H1 (cell line): Measurements from ENCODE around the gene ITPRIPL2. TPM values are rescaled to one million over a fixed set of nuclear protein-coding genes. Genes with fewer than 3 reads are reported as not detected.

Experiments used
- ATF2 ChIP-seq: IDR thresholded peaks from 2 replicates; pipeline ENCODE4 v1.6.1; 2012; ENCODE audit warnings: low read length, inconsistent platforms
- BCL11A ChIP-seq, 2 experiments: IDR thresholded peaks; one replicate each; pipeline ENCODE4 v1.6.1; 2011; ENCODE audit warnings: low read depth in 2 of 2, low read length in 2 of 2, mild to moderate bottlenecking in 2 of 2
- EP300 ChIP-seq, 2 experiments: IDR thresholded peaks; 1 replicate in 1 of 2; 2 replicates in 1 of 2; pipeline ENCODE4 v1.6.1; 2011 to 2012; ENCODE audit warnings: low read depth in 2 of 2, low read length in 2 of 2, mild to moderate bottlenecking in 2 of 2, borderline replicate concordance in 1 of 2, inconsistent platforms in 1 of 2, moderate library complexity in 1 of 2
- NANOG ChIP-seq: IDR thresholded peaks from 2 replicates; pipeline ENCODE4 v1.6.1; 2011; ENCODE audit warnings: low read length, low read depth, mild to moderate bottlenecking, inconsistent platforms; ENCODE audit not compliant: insufficient read depth, poor library complexity, severe bottlenecking
- RXRA ChIP-seq: IDR thresholded peaks from 2 replicates; pipeline ENCODE4 v1.6.1; 2011; ENCODE audit warnings: low read depth, mild to moderate bottlenecking, low read length, moderate library complexity; ENCODE audit not compliant: insufficient read depth
- polyA plus RNA-seq, 7 experiments: library from polyadenylated mRNA; depleted of rRNA in 3 of 7; stranded (reverse) in 5 of 7; unstranded in 2 of 7; fragments of >200 nt in 5 of 7; fragments of 200-250 nt in 2 of 7; gene quantifications; 1 replicate in 5 of 7; 2 replicates in 1 of 7; 4 replicates in 1 of 7; pipeline versions ENCODE4 v1.2.1 to v1.2.3, GENCODE V29; 2011 to 2013; ENCODE audit warnings: missing spikeins in 2 of 7, mixed read lengths in 2 of 7
- total RNA-seq: library from RNA; stranded (reverse); fragmentation: NEBNext Ultra II Directional; extraction: Animal tissue kit (Norgen Biotek cat#: 25700); gene quantifications from 2 replicates; pipeline ENCODE4 v1.2.1, GENCODE V29; 2021
- TF ChIP-seq, protein P1 (sequence below): fragments of 300-600 bp; sonication (generic); IDR thresholded peaks from 2 replicates; pipeline ENCODE4 v1.7.1; 2012; ENCODE audit warnings: low read length, moderate library complexity, mild to moderate bottlenecking, inconsistent platforms; ENCODE audit not compliant: insufficient replicate concordance

ITPRIPL2 gene
- total and polyA plus RNA-seq, 2 of the 8 experiments (the other 6 are each of a cell fraction or from before 2014, with no cell fraction given) = 1.1 to 3.4 TPM

DNA sequence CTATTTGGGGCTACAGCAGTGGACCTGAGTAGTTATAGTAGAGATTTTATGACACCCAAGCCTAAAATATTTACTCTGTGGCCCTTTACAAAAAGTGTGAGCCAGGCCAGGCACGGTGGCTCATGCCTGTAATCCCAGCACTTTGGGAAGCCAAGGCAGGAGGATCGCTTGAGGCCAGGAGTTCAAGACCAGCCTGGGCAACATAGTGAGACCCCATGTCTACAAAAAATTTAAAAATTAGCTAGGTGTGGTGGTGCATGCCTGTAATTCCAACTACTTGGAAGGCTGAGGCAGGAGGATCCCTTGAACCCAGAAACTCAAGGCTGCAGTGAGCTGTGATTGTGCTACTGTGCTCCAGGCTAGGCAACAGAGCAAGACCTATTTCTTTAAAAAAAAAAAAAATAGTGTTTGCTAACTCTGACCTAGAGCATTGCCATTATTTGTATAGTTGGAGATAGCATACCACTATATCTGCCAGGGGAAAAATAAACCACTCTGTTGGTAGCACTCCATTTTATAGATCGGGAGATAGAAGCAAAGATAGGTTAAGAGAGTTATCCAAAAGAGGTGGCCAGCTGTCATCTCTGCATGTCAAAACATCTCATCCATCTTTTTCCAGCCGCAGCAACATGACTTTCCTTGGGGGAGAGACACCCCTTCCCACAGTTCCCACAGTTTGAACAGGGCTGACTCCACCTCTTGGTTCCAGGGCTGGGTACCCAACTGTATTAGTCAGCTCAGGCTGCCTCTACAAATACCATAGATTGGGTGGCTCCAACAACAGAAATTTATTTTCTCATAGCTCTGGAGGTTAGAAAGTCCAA, 3.0 kb upstream of the ITPRIPL2 start (continued):
- TF ChIP-seq, protein P1, sequence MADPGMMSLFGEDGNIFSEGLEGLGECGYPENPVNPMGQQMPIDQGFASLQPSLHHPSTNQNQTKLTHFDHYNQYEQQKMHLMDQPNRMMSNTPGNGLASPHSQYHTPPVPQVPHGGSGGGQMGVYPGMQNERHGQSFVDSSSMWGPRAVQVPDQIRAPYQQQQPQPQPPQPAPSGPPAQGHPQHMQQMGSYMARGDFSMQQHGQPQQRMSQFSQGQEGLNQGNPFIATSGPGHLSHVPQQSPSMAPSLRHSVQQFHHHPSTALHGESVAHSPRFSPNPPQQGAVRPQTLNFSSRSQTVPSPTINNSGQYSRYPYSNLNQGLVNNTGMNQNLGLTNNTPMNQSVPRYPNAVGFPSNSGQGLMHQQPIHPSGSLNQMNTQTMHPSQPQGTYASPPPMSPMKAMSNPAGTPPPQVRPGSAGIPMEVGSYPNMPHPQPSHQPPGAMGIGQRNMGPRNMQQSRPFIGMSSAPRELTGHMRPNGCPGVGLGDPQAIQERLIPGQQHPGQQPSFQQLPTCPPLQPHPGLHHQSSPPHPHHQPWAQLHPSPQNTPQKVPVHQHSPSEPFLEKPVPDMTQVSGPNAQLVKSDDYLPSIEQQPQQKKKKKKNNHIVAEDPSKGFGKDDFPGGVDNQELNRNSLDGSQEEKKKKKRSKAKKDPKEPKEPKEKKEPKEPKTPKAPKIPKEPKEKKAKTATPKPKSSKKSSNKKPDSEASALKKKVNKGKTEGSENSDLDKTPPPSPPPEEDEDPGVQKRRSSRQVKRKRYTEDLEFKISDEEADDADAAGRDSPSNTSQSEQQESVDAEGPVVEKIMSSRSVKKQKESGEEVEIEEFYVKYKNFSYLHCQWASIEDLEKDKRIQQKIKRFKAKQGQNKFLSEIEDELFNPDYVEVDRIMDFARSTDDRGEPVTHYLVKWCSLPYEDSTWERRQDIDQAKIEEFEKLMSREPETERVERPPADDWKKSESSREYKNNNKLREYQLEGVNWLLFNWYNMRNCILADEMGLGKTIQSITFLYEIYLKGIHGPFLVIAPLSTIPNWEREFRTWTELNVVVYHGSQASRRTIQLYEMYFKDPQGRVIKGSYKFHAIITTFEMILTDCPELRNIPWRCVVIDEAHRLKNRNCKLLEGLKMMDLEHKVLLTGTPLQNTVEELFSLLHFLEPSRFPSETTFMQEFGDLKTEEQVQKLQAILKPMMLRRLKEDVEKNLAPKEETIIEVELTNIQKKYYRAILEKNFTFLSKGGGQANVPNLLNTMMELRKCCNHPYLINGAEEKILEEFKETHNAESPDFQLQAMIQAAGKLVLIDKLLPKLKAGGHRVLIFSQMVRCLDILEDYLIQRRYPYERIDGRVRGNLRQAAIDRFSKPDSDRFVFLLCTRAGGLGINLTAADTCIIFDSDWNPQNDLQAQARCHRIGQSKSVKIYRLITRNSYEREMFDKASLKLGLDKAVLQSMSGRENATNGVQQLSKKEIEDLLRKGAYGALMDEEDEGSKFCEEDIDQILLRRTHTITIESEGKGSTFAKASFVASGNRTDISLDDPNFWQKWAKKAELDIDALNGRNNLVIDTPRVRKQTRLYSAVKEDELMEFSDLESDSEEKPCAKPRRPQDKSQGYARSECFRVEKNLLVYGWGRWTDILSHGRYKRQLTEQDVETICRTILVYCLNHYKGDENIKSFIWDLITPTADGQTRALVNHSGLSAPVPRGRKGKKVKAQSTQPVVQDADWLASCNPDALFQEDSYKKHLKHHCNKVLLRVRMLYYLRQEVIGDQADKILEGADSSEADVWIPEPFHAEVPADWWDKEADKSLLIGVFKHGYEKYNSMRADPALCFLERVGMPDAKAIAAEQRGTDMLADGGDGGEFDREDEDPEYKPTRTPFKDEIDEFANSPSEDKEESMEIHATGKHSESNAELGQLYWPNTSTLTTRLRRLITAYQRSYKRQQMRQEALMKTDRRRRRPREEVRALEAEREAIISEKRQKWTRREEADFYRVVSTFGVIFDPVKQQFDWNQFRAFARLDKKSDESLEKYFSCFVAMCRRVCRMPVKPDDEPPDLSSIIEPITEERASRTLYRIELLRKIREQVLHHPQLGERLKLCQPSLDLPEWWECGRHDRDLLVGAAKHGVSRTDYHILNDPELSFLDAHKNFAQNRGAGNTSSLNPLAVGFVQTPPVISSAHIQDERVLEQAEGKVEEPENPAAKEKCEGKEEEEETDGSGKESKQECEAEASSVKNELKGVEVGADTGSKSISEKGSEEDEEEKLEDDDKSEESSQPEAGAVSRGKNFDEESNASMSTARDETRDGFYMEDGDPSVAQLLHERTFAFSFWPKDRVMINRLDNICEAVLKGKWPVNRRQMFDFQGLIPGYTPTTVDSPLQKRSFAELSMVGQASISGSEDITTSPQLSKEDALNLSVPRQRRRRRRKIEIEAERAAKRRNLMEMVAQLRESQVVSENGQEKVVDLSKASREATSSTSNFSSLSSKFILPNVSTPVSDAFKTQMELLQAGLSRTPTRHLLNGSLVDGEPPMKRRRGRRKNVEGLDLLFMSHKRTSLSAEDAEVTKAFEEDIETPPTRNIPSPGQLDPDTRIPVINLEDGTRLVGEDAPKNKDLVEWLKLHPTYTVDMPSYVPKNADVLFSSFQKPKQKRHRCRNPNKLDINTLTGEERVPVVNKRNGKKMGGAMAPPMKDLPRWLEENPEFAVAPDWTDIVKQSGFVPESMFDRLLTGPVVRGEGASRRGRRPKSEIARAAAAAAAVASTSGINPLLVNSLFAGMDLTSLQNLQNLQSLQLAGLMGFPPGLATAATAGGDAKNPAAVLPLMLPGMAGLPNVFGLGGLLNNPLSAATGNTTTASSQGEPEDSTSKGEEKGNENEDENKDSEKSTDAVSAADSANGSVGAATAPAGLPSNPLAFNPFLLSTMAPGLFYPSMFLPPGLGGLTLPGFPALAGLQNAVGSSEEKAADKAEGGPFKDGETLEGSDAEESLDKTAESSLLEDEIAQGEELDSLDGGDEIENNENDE = no peak
- no peak for TF ChIP-seq ATF2
- TF ChIP-seq RXRA = no peak
- TF ChIP-seq EP300 (IDR thresholded peaks at IDR 0.05; ENCODE audit: borderline replicate concordance in 1 of 2, low read depth in 2 of 2, low read length in 2 of 2) = no peak
- no peak for TF ChIP-seq BCL11A (IDR thresholded peaks at IDR 0.05; ENCODE audit: low read depth in 2 of 2, low read length in 2 of 2)
- TF ChIP-seq NANOG = no peak
